Panc1 (cell line): ENCODE results near the gene SNX2. TPM values are rescaled to one million over a fixed set of nuclear protein-coding genes. Genes with fewer than 3 reads are reported as not detected.

Experiments used
- ATAC-seq: fragments of 200-7000 bp; cut with Tn5 transposase; 2 replicates; pipeline ENCODE4 v1.9.1; 2020; ENCODE audit warnings: mild to moderate bottlenecking, moderate library complexity
- Bru-seq: library from RNA; stranded (reverse); fragments of 400-500 nt; gene quantifications from one replicate; lab custom pipeline; 2021; lab: Mats Ljungman, UMichigan
- BruChase-seq, 2 experiments: library from RNA; stranded (reverse); fragments of 400-500 nt; gene quantifications; one replicate each; lab custom pipeline; 2021; lab: Mats Ljungman, UMichigan
- BruUV-seq: library from RNA; stranded (reverse); fragments of 400-500 nt; replicated peaks from 2 replicates; lab custom pipeline; 2021; lab: Mats Ljungman, UMichigan
- CTCF ChIA-PET: fragments of 300-600 bp; sonication (Branson Sonifier 250); formaldehyde crosslinking; loops from one replicate; lab custom pipeline; 2022; ENCODE audit warnings: antibody characterized with exemption; lab: Charles Lee
- POLR2A ChIA-PET: fragments of 300-600 bp; sonication (Branson Sonifier 250); formaldehyde crosslinking; loops from one replicate; lab custom pipeline; 2022; ENCODE audit warnings: antibody characterized with exemption; lab: Charles Lee
- DNase-seq: peaks from one replicate; pipeline ENCODE4 v3.0.0-alpha.2; 2010; ENCODE audit warnings: low read depth, low spot score
- H3K27ac ChIP-seq: 2 replicates; pipeline ENCODE4 v1.5.1; 2011; ENCODE audit warnings: mild to moderate bottlenecking, low read length, inconsistent platforms
- H3K27me3 ChIP-seq: fragments of 200-500 bp; sonication (Bioruptor generic); 2 replicates; pipeline ENCODE4 v1.6.0; 2014; ENCODE audit warnings: low read length, inconsistent platforms; ENCODE audit not compliant: control insufficient read depth, insufficient read depth
- H3K36me3 ChIP-seq: fragments of 200-500 bp; sonication (Bioruptor generic); 2 replicates; pipeline ENCODE4 v1.5.1; 2014; ENCODE audit warnings: inconsistent platforms, mild to moderate bottlenecking, low read length, moderate library complexity; ENCODE audit not compliant: control insufficient read depth, insufficient read depth
- H3K4me1 ChIP-seq: 2 replicates; pipeline ENCODE4 v1.5.1; 2011; ENCODE audit warnings: inconsistent platforms, mild to moderate bottlenecking, low read length, moderate library complexity; ENCODE audit not compliant: control insufficient read depth, insufficient read depth
- H3K4me3 ChIP-seq, 2 experiments: 2 replicates each; pipeline ENCODE4 v1.5.1; 2011 to 2012; ENCODE audit warnings: low read depth in 2 of 2, low read length in 2 of 2, mild to moderate bottlenecking in 2 of 2, inconsistent platforms in 1 of 2, moderate library complexity in 1 of 2
- H3K9me3 ChIP-seq: fragments of 200-500 bp; sonication (Bioruptor generic); 2 replicates; pipeline ENCODE4 v1.5.1; 2014; ENCODE audit warnings: low read depth, mild to moderate bottlenecking, inconsistent platforms, low read length, moderate library complexity; ENCODE audit not compliant: control insufficient read depth, insufficient read depth
- CTCF ChIP-seq: fragments of 450-650 bp; IDR thresholded peaks from 2 replicates; pipeline ENCODE4 v1.5.1; 2017; ENCODE audit warnings: mild to moderate bottlenecking
- POLR2AphosphoS5 ChIP-seq: IDR thresholded peaks from 2 replicates; pipeline ENCODE4 v1.6.1; 2012; ENCODE audit warnings: mild to moderate bottlenecking, low read depth, low read length, moderate library complexity
- REST ChIP-seq, 2 experiments: IDR thresholded peaks; 2 replicates each; pipeline ENCODE4 v1.6.1; 2011 to 2012; ENCODE audit warnings: low read depth in 2 of 2, control low read depth in 1 of 2, low read length in 1 of 2, mild to moderate bottlenecking in 1 of 2, moderate library complexity in 1 of 2; ENCODE audit not compliant: insufficient read depth in 1 of 2
- SIN3A ChIP-seq: IDR thresholded peaks from 2 replicates; pipeline ENCODE4 v1.6.1; 2012; ENCODE audit warnings: low read depth, mild to moderate bottlenecking, low read length, moderate library complexity, borderline replicate concordance; ENCODE audit not compliant: insufficient read depth
- TCF7L2 ChIP-seq: IDR thresholded peaks from 2 replicates; pipeline ENCODE4 v1.6.1; 2011; ENCODE audit warnings: mild to moderate bottlenecking, low read depth, low read length, inconsistent platforms
- in situ Hi-C: cut with HindIII; loops from 2 replicates; pipeline ENCODE4 v1.10.0; 2016; ENCODE audit warnings: low sequenced_read_pairs, low pct_unique_long_range_greater_than_20kb
- intact Hi-C: fragments of 100-400 bp; cut with micrococcal nuclease; formaldehyde crosslinking; loops from one replicate; pipeline ENCODE4 v1.10.0; 2022; ENCODE audit not compliant: unreplicated experiment
- long read RNA-seq: library from polyadenylated mRNA; unstranded; transcript quantifications from one replicate; pipeline ENCODE4 v2.0.0, GENCODE V29; 2021; ENCODE audit not compliant: unreplicated experiment
- polyA plus RNA-seq: library from polyadenylated mRNA; unstranded; fragments of >200 nt; gene quantifications from one replicate; pipeline ENCODE4 v1.2.1, GENCODE V29; 2012; ENCODE audit warnings: missing spikeins; ENCODE audit not compliant: insufficient read length
- total RNA-seq: library from RNA; stranded (reverse); gene quantifications from one replicate; pipeline ENCODE4 v1.2.1, GENCODE V29; 2021; ENCODE audit not compliant: unreplicated experiment

Gene SNX2
- 66.8 TPM for total RNA-seq
- polyA plus RNA-seq, result 103 TPM
- percentile 88 among the genes with signal in this experiment for Bru-seq, nascent RNA
- BruChase-seq, experiment 1, labeled RNA remaining after a 2-hour chase, result percentile 79 among the genes with signal in this experiment
- BruChase-seq, experiment 2, labeled RNA remaining after a 6-hour chase, result percentile 81 among the genes with signal in this experiment
- long read RNA-seq, transcript SNX2-201 (15 exons, 2,128 nt), result major isoform, 175 of 216 reads
- long read RNA-seq, transcript SNX2-213 (15 exons, 2,119 nt), result minor isoform, 7 of 216 reads
- long read RNA-seq, partial matches to known transcripts, result 12 of 216 reads
- long read RNA-seq, other reads (novel, unspliced or antisense), result 22 of 216 reads

- Histone ChIP-seq H3K27me3 (no peaks in the 10 kb centered on the region), H3K27ac (peak within 1 kb of the TSS; percentile 84), H3K9me3 (no peaks in the 10 kb centered on the region), H3K4me1 (peaks cover 16% of the 10 kb centered on the region; the same call in 1 of the 2 replicates), H3K4me3 (peak within 1 kb of the TSS; percentile 96 to 98), H3K36me3 (no peaks in the 10 kb centered on the region; the same call in 1 of the 2 replicates)
- BruUV-seq, result no TSS peak
- ATAC-seq, result peak; percentile 98
- intact Hi-C loops, result no loop called here
- in situ Hi-C loops, result no loop called here
- no peak for DNase-seq
- TF ChIP-seq TCF7L2, result no peak
- TF ChIP-seq POLR2AphosphoS5, result peak; percentile 70
- 0 out of 2 replicates have a peak, but pooled peaks have one; percentile 50 for TF ChIP-seq SIN3A
- no peak for TF ChIP-seq REST (IDR thresholded peaks at IDR 0.05; ENCODE audit: insufficient read depth in 1 of 2, low read depth in 2 of 2, low read length in 1 of 2)
- no peak for TF ChIP-seq CTCF
- POLR2A ChIA-PET, result no interaction called here
- CTCF ChIA-PET, result no interaction called here
These were observed at the start of gene SNX2 for GRCh38 chr5:122774861-122775549. Gene SNX2, plus strand, starts transcription at chr5:122775080. Its CDS starts 24 bp downstream, at chr5:122775104.

- intact Hi-C loops, result no loop called here
- Histone ChIP-seq H3K27ac (no peak overlapping the region), H3K4me1 (peaks cover 4% of the 10 kb centered on the region; the same call in 1 of the 2 replicates), H3K4me3 (no peak overlapping the region), H3K9me3 (no peaks in the 10 kb centered on the region), H3K27me3 (no peaks in the 10 kb centered on the region), H3K36me3 (no peaks in the 10 kb centered on the region)
- no TSS peak for BruUV-seq
- ChIA-PET CTCF (no interaction called here), POLR2A (no interaction called here)
- ATAC-seq (peak; percentile 89), DNase-seq (peak; percentile 50)
- no peak for TF ChIP-seq SIN3A
- no peak for TF ChIP-seq TCF7L2
- TF ChIP-seq REST (IDR thresholded peaks at IDR 0.05; ENCODE audit: insufficient read depth in 1 of 2, low read depth in 2 of 2, low read length in 1 of 2), result no peak
- TF ChIP-seq CTCF, result no peak
- TF ChIP-seq POLR2AphosphoS5, result no peak
- in situ Hi-C loops, result no loop called here
These were observed 47.8 kb upstream of the SNX2 start for GRCh38 chr5:122727112-122727541.
